ENCODE data around the gene AKR1B15. TPM values are rescaled to one million over a fixed set of nuclear protein-coding genes. Genes with fewer than 3 reads are reported as not detected.

AKR1B15 gene
- polyA plus RNA-seq, 1 of the 3 experiments (the other 2 are of a cell fraction), result not detected

DNA sequence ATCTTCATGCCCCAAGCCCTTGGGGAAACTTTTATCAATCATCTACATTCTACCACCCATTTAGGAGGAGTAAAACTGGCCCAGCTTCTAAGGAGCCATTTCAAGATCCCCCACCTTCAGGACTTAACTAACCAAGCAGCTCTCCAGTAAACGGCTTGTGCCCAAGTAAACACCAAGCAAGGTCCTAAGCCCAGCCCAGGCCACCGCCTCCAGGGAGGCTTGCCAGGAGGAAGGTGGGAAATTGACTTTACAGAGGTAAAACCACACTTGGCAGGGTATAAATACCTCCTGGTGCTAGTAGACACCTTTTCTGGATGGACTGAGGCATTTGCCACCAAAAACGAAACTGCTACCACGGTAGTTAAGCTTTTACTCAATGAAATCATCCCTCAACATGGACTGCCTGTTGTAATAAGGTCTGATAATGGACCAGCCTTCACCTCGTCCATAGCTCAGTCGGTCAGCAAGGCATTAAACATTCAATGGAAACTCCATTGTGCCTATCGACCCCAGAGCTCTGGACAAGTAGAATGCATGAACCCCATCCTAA, 5.6 kb downstream of the AKR1B15 start:
- H3K9me3 ChIP-seq, result no peaks in the 10 kb centered on the region
- no peak overlapping the region; a peak in 1 of 4 replicates for H3K4me3 ChIP-seq (ENCODE audit: low read depth in 2 of 2, low read length in 1 of 2)
- peaks cover 62% of the 10 kb centered on the region; the same call in 1 of the 2 replicates for H3K27me3 ChIP-seq (ENCODE audit: insufficient read depth)
- no peaks in the 10 kb centered on the region for H3K9me2 ChIP-seq
- peaks cover 0 to 2% of the 10 kb centered on the region in 2 experiments; a peak in 1 of 4 replicates for H3K4me1 ChIP-seq (ENCODE audit: control insufficient read depth in 1 of 2, insufficient read depth in 2 of 2, low read depth in 1 of 2, low read length in 1 of 2)
- WGBS (ENCODE audit: low lambda C conversion rate), result 36% methylated on average over 7 of the region's 7 CpGs
- no peak overlapping the region for H3K9ac ChIP-seq
- no peak overlapping the region for H2AFZ ChIP-seq (ENCODE audit: low read depth)
- H4K20me1 ChIP-seq (ENCODE audit: insufficient read depth), result no peaks in the 10 kb centered on the region
- H3K79me2 ChIP-seq (ENCODE audit: insufficient read depth), result no peaks in the 10 kb centered on the region
- no peaks in the 10 kb centered on the region for H3K36me3 ChIP-seq (replicated peaks in 1 of 2; ENCODE audit: control insufficient read depth in 1 of 2, insufficient read depth in 2 of 2, low read length in 1 of 2)
- ChIA-PET POLR2A (no interaction called here), CTCF (interaction anchor here (0.7 to 2.4 kb wide), 8 partner anchors 11 to 122 kb away, joined by 3 to 14 read pairs (median 4); no protein-coding TSS in a partner anchor)
- DNase-seq, result no peak
- TF ChIP-seq ZBTB33 (IDR thresholded peaks at IDR 0.05; ENCODE audit: borderline replicate concordance, low read depth), result no peak
- TF ChIP-seq RXRA (IDR thresholded peaks at IDR 0.05; ENCODE audit: borderline replicate concordance, low read depth), result no peak
- TF ChIP-seq TEAD4 (IDR thresholded peaks at IDR 0.05; ENCODE audit: borderline replicate concordance, insufficient read depth), result no peak
- no peak for TF ChIP-seq RCOR1 (IDR thresholded peaks at IDR 0.05; ENCODE audit: low read length)
- no peak for TF ChIP-seq USF2 (IDR thresholded peaks at IDR 0.05; ENCODE audit: borderline replicate concordance, low read depth, low read length)
- TF ChIP-seq RFX5 (IDR thresholded peaks at IDR 0.05; ENCODE audit: low read length), result no peak
- TF ChIP-seq TAF1 (IDR thresholded peaks at IDR 0.05; ENCODE audit: borderline replicate concordance, low read depth, low read length), result no peak
- TF ChIP-seq EZH2phosphoT487 (IDR thresholded peaks at IDR 0.05; ENCODE audit: borderline replicate concordance, low read depth), result no peak
- no peak for TF ChIP-seq FOXJ3 (CRISPR knock-in tag; IDR thresholded peaks at IDR 0.05)
- no peak for TF ChIP-seq MEF2A (IDR thresholded peaks at IDR 0.05; ENCODE audit: borderline replicate concordance, low read depth)
- no peak for TF ChIP-seq POLR2AphosphoS5 (IDR thresholded peaks at IDR 0.05; ENCODE audit: low read depth, low read length)
- no peak for TF ChIP-seq SMC3 (IDR thresholded peaks at IDR 0.05; ENCODE audit: low read depth, low read length)
- TF ChIP-seq ELF1 (IDR thresholded peaks at IDR 0.05), result no peak
- no peak for TF ChIP-seq RAD21 (IDR thresholded peaks at IDR 0.05; ENCODE audit: low read length)
- TF ChIP-seq FOXM1 (IDR thresholded peaks at IDR 0.05; ENCODE audit: low read depth), result no peak
- TF ChIP-seq GABPA (IDR thresholded peaks at IDR 0.05; ENCODE audit: low read depth), result no peak
- TF ChIP-seq NRF1 (IDR thresholded peaks at IDR 0.05; ENCODE audit: low read depth, low read length), result no peak
- TF ChIP-seq, protein P1, sequence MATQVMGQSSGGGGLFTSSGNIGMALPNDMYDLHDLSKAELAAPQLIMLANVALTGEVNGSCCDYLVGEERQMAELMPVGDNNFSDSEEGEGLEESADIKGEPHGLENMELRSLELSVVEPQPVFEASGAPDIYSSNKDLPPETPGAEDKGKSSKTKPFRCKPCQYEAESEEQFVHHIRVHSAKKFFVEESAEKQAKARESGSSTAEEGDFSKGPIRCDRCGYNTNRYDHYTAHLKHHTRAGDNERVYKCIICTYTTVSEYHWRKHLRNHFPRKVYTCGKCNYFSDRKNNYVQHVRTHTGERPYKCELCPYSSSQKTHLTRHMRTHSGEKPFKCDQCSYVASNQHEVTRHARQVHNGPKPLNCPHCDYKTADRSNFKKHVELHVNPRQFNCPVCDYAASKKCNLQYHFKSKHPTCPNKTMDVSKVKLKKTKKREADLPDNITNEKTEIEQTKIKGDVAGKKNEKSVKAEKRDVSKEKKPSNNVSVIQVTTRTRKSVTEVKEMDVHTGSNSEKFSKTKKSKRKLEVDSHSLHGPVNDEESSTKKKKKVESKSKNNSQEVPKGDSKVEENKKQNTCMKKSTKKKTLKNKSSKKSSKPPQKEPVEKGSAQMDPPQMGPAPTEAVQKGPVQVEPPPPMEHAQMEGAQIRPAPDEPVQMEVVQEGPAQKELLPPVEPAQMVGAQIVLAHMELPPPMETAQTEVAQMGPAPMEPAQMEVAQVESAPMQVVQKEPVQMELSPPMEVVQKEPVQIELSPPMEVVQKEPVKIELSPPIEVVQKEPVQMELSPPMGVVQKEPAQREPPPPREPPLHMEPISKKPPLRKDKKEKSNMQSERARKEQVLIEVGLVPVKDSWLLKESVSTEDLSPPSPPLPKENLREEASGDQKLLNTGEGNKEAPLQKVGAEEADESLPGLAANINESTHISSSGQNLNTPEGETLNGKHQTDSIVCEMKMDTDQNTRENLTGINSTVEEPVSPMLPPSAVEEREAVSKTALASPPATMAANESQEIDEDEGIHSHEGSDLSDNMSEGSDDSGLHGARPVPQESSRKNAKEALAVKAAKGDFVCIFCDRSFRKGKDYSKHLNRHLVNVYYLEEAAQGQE (IDR thresholded peaks at IDR 0.05; ENCODE audit: low read depth, low read length), result no peak
- peak overlapping the region; percentile 19; the same call in 1 of the 2 replicates for H3K4me2 ChIP-seq
- H3K27ac ChIP-seq (ENCODE audit: low read depth in 2 of 2, low read length in 1 of 2), result no peak overlapping the region
- H3F3A ChIP-seq (replicated peaks; ENCODE audit: insufficient read depth), result no peaks in the 10 kb centered on the region

All from SK-N-SH (cell line).